Adrenal gland (tissue), 5 donors: ENCODE data around the gene CHPF2.

Source experiments
- CTCF ChIP-seq, 6 experiments: fragments of 450-650 bp in 4 of 6; fragments of 200-600 bp in 2 of 6; sonication (generic) in 1 of 6; IDR thresholded peaks; 1 replicate in 5 of 6; 2 replicates in 1 of 6; pipeline versions ENCODE4 v1.5.1 to v1.8.0; 2016 to 2021; ENCODE audit warnings: antibody characterized with exemption in 6 of 6, mild to moderate bottlenecking in 2 of 6, moderate library complexity in 1 of 6
- POLR2A ChIP-seq, 2 donors: fragments of 450-650 bp; IDR thresholded peaks; one replicate each; pipeline ENCODE4 v1.6.1; 2017; ENCODE audit warnings: antibody characterized with exemption in 2 of 2, mild to moderate bottlenecking in 2 of 2, moderate library complexity in 1 of 2
- donor health status: DM: no; HTN: no; CAD: no.

DNA sequence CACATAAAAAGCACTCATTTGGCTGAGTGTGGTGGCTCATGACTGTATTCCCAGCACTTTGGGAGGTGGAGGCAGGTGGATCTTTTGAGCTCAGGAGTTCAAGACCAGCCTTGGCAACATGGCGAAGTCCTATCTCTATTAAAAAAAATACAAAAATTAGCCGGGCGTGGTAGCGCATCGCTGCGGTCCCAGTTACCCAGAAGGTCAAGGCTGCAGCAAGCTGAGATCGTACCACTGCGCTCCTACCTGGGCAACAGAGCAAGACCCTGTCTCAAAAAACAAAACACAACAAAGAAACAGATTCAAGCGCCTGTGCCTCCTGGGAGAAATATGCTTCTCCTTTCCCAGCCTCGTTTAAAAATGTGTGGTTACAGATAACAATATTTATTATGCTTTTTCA, 3.0 kb upstream of the CHPF2 start:
- TF ChIP-seq POLR2A (IDR thresholded peaks at IDR 0.05), result no peak
- no peak for TF ChIP-seq CTCF (IDR thresholded peaks at IDR 0.05)
